ENCODE measurements around the gene GTPBP1. TPM values are rescaled to one million over a fixed set of nuclear protein-coding genes. Genes with fewer than 3 reads are reported as not detected.

Gene GTPBP1
- total RNA-seq, 4 donors from 2014 or later, result 53.1 to 79.9 (median 72.7) TPM

GRCh38 chr22:38740754-38741153 is 35.0 kb downstream of the GTPBP1 start:
- WGBS, 2 donors, result 64 to 71% methylated on average over 8 of the region's 8 CpGs
- TF ChIP-seq POLR2A (IDR thresholded peaks at IDR 0.05), result no peak
- TF ChIP-seq, protein P1, sequence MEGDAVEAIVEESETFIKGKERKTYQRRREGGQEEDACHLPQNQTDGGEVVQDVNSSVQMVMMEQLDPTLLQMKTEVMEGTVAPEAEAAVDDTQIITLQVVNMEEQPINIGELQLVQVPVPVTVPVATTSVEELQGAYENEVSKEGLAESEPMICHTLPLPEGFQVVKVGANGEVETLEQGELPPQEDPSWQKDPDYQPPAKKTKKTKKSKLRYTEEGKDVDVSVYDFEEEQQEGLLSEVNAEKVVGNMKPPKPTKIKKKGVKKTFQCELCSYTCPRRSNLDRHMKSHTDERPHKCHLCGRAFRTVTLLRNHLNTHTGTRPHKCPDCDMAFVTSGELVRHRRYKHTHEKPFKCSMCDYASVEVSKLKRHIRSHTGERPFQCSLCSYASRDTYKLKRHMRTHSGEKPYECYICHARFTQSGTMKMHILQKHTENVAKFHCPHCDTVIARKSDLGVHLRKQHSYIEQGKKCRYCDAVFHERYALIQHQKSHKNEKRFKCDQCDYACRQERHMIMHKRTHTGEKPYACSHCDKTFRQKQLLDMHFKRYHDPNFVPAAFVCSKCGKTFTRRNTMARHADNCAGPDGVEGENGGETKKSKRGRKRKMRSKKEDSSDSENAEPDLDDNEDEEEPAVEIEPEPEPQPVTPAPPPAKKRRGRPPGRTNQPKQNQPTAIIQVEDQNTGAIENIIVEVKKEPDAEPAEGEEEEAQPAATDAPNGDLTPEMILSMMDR (IDR thresholded peaks at IDR 0.05), result no peak
- no peak for DNase-seq (ENCODE audit: low spot score in 2 of 2)

DNA sequence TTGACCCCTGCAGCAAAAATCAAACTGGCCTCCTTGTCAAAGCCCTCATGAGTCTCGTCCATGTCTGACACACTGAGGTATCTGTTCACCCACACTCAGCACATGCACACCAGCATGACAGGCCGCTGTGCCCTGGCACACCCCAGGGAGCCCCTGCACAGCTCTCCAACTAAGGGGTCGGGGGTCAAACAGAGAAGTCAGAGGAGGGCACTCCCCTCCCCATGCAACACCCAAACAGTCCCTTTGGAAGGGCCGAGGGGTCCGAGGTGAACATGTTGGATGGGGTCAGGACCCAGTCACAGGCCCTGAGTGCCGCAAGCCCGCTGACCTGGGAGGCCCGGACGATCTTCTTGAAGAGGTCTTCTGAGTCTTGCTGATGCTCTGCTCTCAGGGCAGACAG is 35.4 kb downstream of the GTPBP1 start:
- intact Hi-C loops (cut with DNase I; ENCODE audit: low total_unique reads), result no loop called here
- DNase-seq (ENCODE audit: low spot score in 2 of 2), result no peak
- H3K4me3 ChIP-seq (ENCODE audit: low read depth, poor library complexity, severe bottlenecking), result no peak overlapping the region
- no peak for TF ChIP-seq POLR2A (IDR thresholded peaks at IDR 0.05)
- TF ChIP-seq, protein P1 (IDR thresholded peaks at IDR 0.05), result no peak
- WGBS, 2 donors, result 90 to 98% methylated on average over 9 of the region's 9 CpGs

More at GRCh38 chr22:38740754-38741153, 35.0 kb downstream of the GTPBP1 start:
- no peak overlapping the region for H3K4me3 ChIP-seq (ENCODE audit: low read depth, poor library complexity, severe bottlenecking)
- intact Hi-C loops (cut with DNase I; ENCODE audit: low total_unique reads), result no loop called here

- TF ChIP-seq, protein P1 (IDR thresholded peaks at IDR 0.05), result no peak
- TF ChIP-seq POLR2A (IDR thresholded peaks at IDR 0.05), result no peak
- H3K4me3 ChIP-seq (ENCODE audit: low read depth, poor library complexity, severe bottlenecking), result no peak overlapping the region
- intact Hi-C loops (cut with DNase I; ENCODE audit: low total_unique reads), result no loop called here
- 96% methylated on average over 10 of the region's 10 CpGs for WGBS, 2 donors
- no peak for DNase-seq (ENCODE audit: low spot score in 2 of 2)
These were observed 35.8 kb downstream of the GTPBP1 start for GRCh38 chr22:38741576-38741975.

DNA sequence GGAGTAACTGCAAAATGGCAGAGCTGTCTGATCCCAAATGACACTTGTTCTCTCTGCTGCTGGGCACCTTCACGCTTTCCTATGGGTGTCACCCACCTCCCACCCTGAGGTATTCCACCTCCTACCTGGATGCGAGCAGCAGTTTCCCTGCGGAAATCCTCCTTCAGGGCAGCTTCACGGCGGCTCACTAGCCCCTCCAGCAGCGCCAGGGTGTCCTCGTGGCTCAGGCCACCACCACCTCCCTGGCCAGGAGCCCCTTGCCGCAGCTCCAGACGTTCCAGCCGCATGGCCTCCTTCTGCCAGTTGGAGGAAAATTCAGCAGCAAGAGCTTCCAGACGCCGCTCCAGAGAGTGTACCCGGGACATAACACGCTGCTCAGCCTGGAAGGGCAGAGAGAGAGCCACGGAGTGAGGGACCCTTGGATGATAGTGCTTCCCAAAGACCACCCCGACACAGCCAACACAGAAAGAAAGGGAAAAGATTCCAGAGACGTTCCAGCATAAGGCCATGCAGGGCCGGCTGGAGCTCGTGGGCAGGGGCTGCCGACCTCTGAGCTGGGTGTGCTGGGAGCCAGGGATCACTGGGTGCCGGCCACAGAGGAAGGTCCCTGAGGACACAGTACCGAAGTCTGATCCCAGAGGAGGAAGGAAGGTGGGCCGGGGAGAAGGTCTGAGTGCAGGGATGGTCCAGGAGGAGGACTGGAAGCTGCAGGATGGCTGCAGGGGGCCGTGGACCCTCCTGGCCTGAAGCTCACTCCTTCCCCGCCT is 36.6 kb downstream of the GTPBP1 start:
- no peak overlapping the region for H3K4me3 ChIP-seq (ENCODE audit: low read depth, poor library complexity, severe bottlenecking)
- no peak for TF ChIP-seq POLR2A (IDR thresholded peaks at IDR 0.05)
- TF ChIP-seq, protein P1 (IDR thresholded peaks at IDR 0.05), result no peak
- DNase-seq (ENCODE audit: low spot score in 2 of 2), result no peak
- intact Hi-C loops (cut with DNase I; ENCODE audit: low total_unique reads), result no loop called here
- WGBS, 2 donors, result 94 to 95% methylated on average over 25 of the region's 25 CpGs

- H3K4me3 ChIP-seq (ENCODE audit: low read depth, poor library complexity, severe bottlenecking), result no peak overlapping the region
- TF ChIP-seq POLR2A (IDR thresholded peaks at IDR 0.05), result no peak
- TF ChIP-seq, protein P1 (IDR thresholded peaks at IDR 0.05), result no peak
- DNase-seq (ENCODE audit: low spot score in 2 of 2), result no peak
- 76 to 80% methylated on average over 6 of the region's 6 CpGs for WGBS, 2 donors
- intact Hi-C loops (cut with DNase I; ENCODE audit: low total_unique reads), result no loop called here
These were observed 39.2 kb downstream of the GTPBP1 start for GRCh38 chr22:38744981-38745380.

Measured in lower leg skin (tissue), 4 donors.